ENCODE data around the gene ADAP1. TPM values are rescaled to one million over a fixed set of nuclear protein-coding genes. Genes with fewer than 3 reads are reported as not detected.

ADAP1 gene
- total RNA-seq, 1 experiment from 2014 or later, result 34.0 TPM

GRCh38 chr7:930975-931758 is 23.3 kb downstream of the ADAP1 start:
- TF ChIP-seq CBX3 (IDR thresholded peaks at IDR 0.05; ENCODE audit: low read depth), result no peak
- no peak for TF ChIP-seq ZNF274 (IDR thresholded peaks at IDR 0.05; ENCODE audit: low read depth, low read length)
- no peak for TF ChIP-seq EZH2 (IDR thresholded peaks at IDR 0.05)
- TF ChIP-seq FOSL1 (IDR thresholded peaks at IDR 0.05; ENCODE audit: low read depth), result no peak
- no peak for TF ChIP-seq ZFX (IDR thresholded peaks at IDR 0.05)
- no peak for TF ChIP-seq RAD21 (IDR thresholded peaks at IDR 0.05; ENCODE audit: low read depth)
- no peak for TF ChIP-seq SRF (IDR thresholded peaks at IDR 0.05; ENCODE audit: low read depth)
- TF ChIP-seq ELF1 (IDR thresholded peaks at IDR 0.05; ENCODE audit: borderline replicate concordance, low read depth), result no peak
- TF ChIP-seq REST (IDR thresholded peaks at IDR 0.05; ENCODE audit: low read depth), result no peak
- no peak for TF ChIP-seq EZH2phosphoT487 (IDR thresholded peaks at IDR 0.05; ENCODE audit: borderline replicate concordance)
- no peaks in the 10 kb centered on the region for H3K79me2 ChIP-seq (ENCODE audit: insufficient read depth, low read length)

More at GRCh38 chr7:930975-931758, 23.3 kb downstream of the ADAP1 start:
- DNase-seq (ENCODE audit: low read depth, low spot score) (no peak), ATAC-seq (no peak)
- intact Hi-C loops (cut with micrococcal nuclease), result no loop called here
- H3K4me1 ChIP-seq (ENCODE audit: control insufficient read depth in 1 of 2, insufficient read depth in 2 of 2, low read length in 2 of 2), result peaks cover 5 to 6% of the 10 kb centered on the region in 2 experiments
- no peaks in the 10 kb centered on the region for H3K36me3 ChIP-seq (ENCODE audit: control insufficient read depth in 1 of 2, insufficient read depth in 2 of 2, low read length in 2 of 2)
- H3K9me2 ChIP-seq (ENCODE audit: insufficient read depth), result no peaks in the 10 kb centered on the region
- no peaks in the 10 kb centered on the region for H3K9me3 ChIP-seq (ENCODE audit: control insufficient read depth in 1 of 2, insufficient read depth in 1 of 2, low read depth in 1 of 2, low read length in 2 of 2)
- H4K20me1 ChIP-seq (ENCODE audit: insufficient read depth), result no peaks in the 10 kb centered on the region
- POLR2A ChIA-PET, result no interaction called here
- CTCF ChIA-PET, result interaction anchor here (0.6 kb wide), 1 partner anchor 12 kb away, joined by 3 read pairs; no protein-coding TSS in a partner anchor
- no peak overlapping the region for H3K4me2 ChIP-seq (ENCODE audit: low read length)
- H3K9ac ChIP-seq (ENCODE audit: low read length), result no peak overlapping the region
- no TSS peak for BruUV-seq (replicated peaks)
- no peak overlapping the region for H2AFZ ChIP-seq (ENCODE audit: low read depth, low read length, poor library complexity, severe bottlenecking)
- H3K27me3 ChIP-seq (ENCODE audit: insufficient read depth, low read length), result no peaks in the 10 kb centered on the region
- RAD21 ChIA-PET (ENCODE audit: low non-redundant PET in 1 of 2, low total read pairs in 2 of 2, uncharacterized antibody in 2 of 2, unreplicated experiment in 2 of 2), result no interaction called here
- H3K27ac ChIP-seq (ENCODE audit: low read depth, low read length), result no peak overlapping the region
- no peak overlapping the region for H3K4me3 ChIP-seq (replicated peaks in 1 of 2; ENCODE audit: low read depth in 1 of 2, low read length in 2 of 2)
